ENCODE data around the gene DENR. TPM values are rescaled to one million over a fixed set of nuclear protein-coding genes. Genes with fewer than 3 reads are reported as not detected.

The DENR gene
- total RNA-seq, 1 experiment from 2014 or later, result 66.6 TPM

GRCh38 chr12:122722387-122722786, 30.2 kb upstream of the DENR start:
- POLR2A ChIA-PET (ENCODE audit: unreplicated experiment), result no interaction called here
- intact Hi-C loops (cut with micrococcal nuclease; ENCODE audit: unreplicated experiment), result no loop called here
- Histone ChIP-seq H3K27me3 (ENCODE audit: insufficient read depth, low read depth) (no peaks in the 10 kb centered on the region), H3K9me3 (ENCODE audit: insufficient read depth, low read depth) (no peaks in the 10 kb centered on the region), H3K79me2 (ENCODE audit: low read depth) (peaks cover 31% of the 10 kb centered on the region), H3K4me1 (replicated peaks; ENCODE audit: insufficient read depth) (peaks cover 29% of the 10 kb centered on the region), H3K4me3 (no peak overlapping the region), H3K36me3 (ENCODE audit: low read depth) (no peaks in the 10 kb centered on the region), H3F3A (ENCODE audit: insufficient read depth, low read depth) (peaks cover 30% of the 10 kb centered on the region), H2AFZ (no peak overlapping the region), H3K4me2 (no peak overlapping the region), H3K9me2 (ENCODE audit: insufficient read depth) (no peaks in the 10 kb centered on the region), H4K20me1 (ENCODE audit: insufficient read depth) (no peaks in the 10 kb centered on the region), H3K27ac (no peak overlapping the region)
- BruUV-seq (replicated peaks), result no TSS peak
- CTCF ChIA-PET, result no interaction called here
- no peak for DNase-seq
- no peak for TF ChIP-seq EZH2 (IDR thresholded peaks at IDR 0.05; ENCODE audit: low read depth)
- TF ChIP-seq CTCF (conservative IDR thresholded peaks at IDR 0.05), result no peak

- CTCF ChIA-PET, result interaction anchor here (0.6 to 0.7 kb wide), 2 partner anchors 9 to 437 kb away, joined by 7 to 11 read pairs; no protein-coding TSS in a partner anchor
- H3K79me2 ChIP-seq (ENCODE audit: low read depth), result peaks cover 54% of the 10 kb centered on the region
- H4K20me1 ChIP-seq (ENCODE audit: insufficient read depth), result no peaks in the 10 kb centered on the region
- peaks cover 36% of the 10 kb centered on the region for H3K4me1 ChIP-seq (replicated peaks; ENCODE audit: insufficient read depth)
- H3K4me3 ChIP-seq, result no peak overlapping the region
- no peaks in the 10 kb centered on the region for H3K9me2 ChIP-seq (ENCODE audit: insufficient read depth)
- H3K9me3 ChIP-seq (ENCODE audit: insufficient read depth, low read depth), result no peaks in the 10 kb centered on the region
- BruUV-seq (replicated peaks), result no TSS peak
- POLR2A ChIA-PET (ENCODE audit: unreplicated experiment), result no interaction called here
- peak overlapping the region; percentile 76 for H3K4me2 ChIP-seq
- no peaks in the 10 kb centered on the region for H3K27me3 ChIP-seq (ENCODE audit: insufficient read depth, low read depth)
- no peaks in the 10 kb centered on the region for H3K36me3 ChIP-seq (ENCODE audit: low read depth)
- intact Hi-C loops (cut with micrococcal nuclease; ENCODE audit: unreplicated experiment), result loop anchor here (5.0 kb wide), 1 partner anchor 47 kb away; no protein-coding TSS in a partner anchor
- DNase-seq, result no peak
- TF ChIP-seq EZH2 (IDR thresholded peaks at IDR 0.05; ENCODE audit: low read depth), result no peak
- no peak for TF ChIP-seq CTCF (conservative IDR thresholded peaks at IDR 0.05)
- no peak overlapping the region for H2AFZ ChIP-seq
- H3K27ac ChIP-seq, result peak overlapping the region; percentile 84; the same call in 1 of the 2 replicates
- H3F3A ChIP-seq (ENCODE audit: insufficient read depth, low read depth), result peaks cover 36% of the 10 kb centered on the region
These were observed 27.9 kb upstream of the DENR start for GRCh38 chr12:122724641-122725243.

- H3K9me2 ChIP-seq (ENCODE audit: insufficient read depth), result no peaks in the 10 kb centered on the region
- H4K20me1 ChIP-seq (ENCODE audit: insufficient read depth), result no peaks in the 10 kb centered on the region
- H3K9me3 ChIP-seq (ENCODE audit: insufficient read depth, low read depth), result no peaks in the 10 kb centered on the region
- peaks cover 33% of the 10 kb centered on the region for H3K4me1 ChIP-seq (replicated peaks; ENCODE audit: insufficient read depth)
- H3K27ac ChIP-seq, result peak overlapping the region; percentile 84
- DNase-seq, result no peak
- CTCF ChIA-PET, result interaction anchor here (0.6 to 0.7 kb wide), 2 partner anchors 8 to 436 kb away, joined by 7 to 11 read pairs; no protein-coding TSS in a partner anchor
- peaks cover 31% of the 10 kb centered on the region for H3F3A ChIP-seq (ENCODE audit: insufficient read depth, low read depth)
- peak overlapping the region; percentile 76 for H3K4me2 ChIP-seq
- H2AFZ ChIP-seq, result no peak overlapping the region
- H3K79me2 ChIP-seq (ENCODE audit: low read depth), result peaks cover 63% of the 10 kb centered on the region
- H3K4me3 ChIP-seq, result peak overlapping the region; percentile 77; the same call in 1 of the 2 replicates
- no peaks in the 10 kb centered on the region for H3K27me3 ChIP-seq (ENCODE audit: insufficient read depth, low read depth)
- POLR2A ChIA-PET (ENCODE audit: unreplicated experiment), result no interaction called here
- intact Hi-C loops (cut with micrococcal nuclease; ENCODE audit: unreplicated experiment), result loop anchor here (5.0 kb wide), 1 partner anchor 48 kb away; no protein-coding TSS in a partner anchor
- H3K36me3 ChIP-seq (ENCODE audit: low read depth), result no peaks in the 10 kb centered on the region
- TSS peak; percentile 11 for BruUV-seq (replicated peaks)
- TF ChIP-seq CTCF (conservative IDR thresholded peaks at IDR 0.05) (no peak), EZH2 (IDR thresholded peaks at IDR 0.05; ENCODE audit: low read depth) (no peak)
These were observed 27.1 kb upstream of the DENR start for GRCh38 chr12:122725452-122726079.

Measured in PC-9 (cell line).